Thyroid gland (tissue), 4 donors: ENCODE data around the gene NELFA.

ENCODE experiments used
- POLR2A ChIP-seq, 2 donors: fragments of 450-650 bp; IDR thresholded peaks; one replicate each; pipeline ENCODE4 v1.6.1; 2017; ENCODE audit warnings: antibody characterized with exemption in 2 of 2, mild to moderate bottlenecking in 2 of 2, moderate library complexity in 1 of 2
- TF ChIP-seq, protein P1 (sequence below), 6 experiments: fragments of 200-600 bp in 3 of 6; fragments of 450-650 bp in 3 of 6; sonication (generic) in 3 of 6; IDR thresholded peaks; one replicate each; pipeline ENCODE4 v1.5.1; 2016 to 2019; ENCODE audit warnings: antibody characterized with exemption in 6 of 6, mild to moderate bottlenecking in 2 of 6, inconsistent platforms in 1 of 6, moderate library complexity in 1 of 6

DNA sequence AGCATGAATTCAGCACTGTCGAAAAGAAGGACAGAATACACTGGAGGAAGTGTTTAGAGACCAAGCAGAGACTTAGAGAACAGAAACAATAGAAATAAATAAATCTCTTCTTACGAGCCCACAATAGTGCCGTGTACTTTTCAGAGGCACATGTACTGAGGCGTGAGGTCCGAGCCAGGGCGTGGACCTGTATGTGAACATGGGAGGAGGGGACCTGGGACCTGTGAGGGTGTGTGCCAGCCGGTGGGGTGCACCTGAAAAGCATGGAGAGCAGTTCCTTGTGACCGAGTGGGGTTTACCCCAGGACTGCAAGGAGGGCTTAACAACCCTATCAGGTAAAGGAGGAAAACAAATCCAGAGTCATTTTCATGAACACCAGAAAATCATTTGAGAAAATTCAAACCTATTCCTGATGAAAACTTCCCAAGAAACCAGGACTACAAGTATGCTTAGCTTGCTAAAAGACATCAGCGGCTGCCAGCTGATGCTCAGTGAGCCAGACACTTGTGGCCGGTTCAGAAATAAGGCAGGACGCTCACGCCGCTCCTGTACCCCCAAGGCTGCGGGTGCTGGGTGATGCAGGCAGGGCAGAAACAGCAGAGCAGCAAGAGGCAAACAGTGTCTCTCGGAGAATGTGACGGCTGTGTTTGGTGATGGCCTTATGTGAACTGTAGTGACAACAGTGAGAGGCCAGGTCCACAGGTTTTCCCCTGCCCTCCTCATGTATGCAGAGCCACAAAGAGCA lies 37.1 kb downstream of the NELFA start:
- TF ChIP-seq, protein P1, sequence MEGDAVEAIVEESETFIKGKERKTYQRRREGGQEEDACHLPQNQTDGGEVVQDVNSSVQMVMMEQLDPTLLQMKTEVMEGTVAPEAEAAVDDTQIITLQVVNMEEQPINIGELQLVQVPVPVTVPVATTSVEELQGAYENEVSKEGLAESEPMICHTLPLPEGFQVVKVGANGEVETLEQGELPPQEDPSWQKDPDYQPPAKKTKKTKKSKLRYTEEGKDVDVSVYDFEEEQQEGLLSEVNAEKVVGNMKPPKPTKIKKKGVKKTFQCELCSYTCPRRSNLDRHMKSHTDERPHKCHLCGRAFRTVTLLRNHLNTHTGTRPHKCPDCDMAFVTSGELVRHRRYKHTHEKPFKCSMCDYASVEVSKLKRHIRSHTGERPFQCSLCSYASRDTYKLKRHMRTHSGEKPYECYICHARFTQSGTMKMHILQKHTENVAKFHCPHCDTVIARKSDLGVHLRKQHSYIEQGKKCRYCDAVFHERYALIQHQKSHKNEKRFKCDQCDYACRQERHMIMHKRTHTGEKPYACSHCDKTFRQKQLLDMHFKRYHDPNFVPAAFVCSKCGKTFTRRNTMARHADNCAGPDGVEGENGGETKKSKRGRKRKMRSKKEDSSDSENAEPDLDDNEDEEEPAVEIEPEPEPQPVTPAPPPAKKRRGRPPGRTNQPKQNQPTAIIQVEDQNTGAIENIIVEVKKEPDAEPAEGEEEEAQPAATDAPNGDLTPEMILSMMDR (IDR thresholded peaks at IDR 0.05): no peak
- TF ChIP-seq POLR2A (IDR thresholded peaks at IDR 0.05): no peak
